ENCODE data around the gene NRXN3. TPM values are rescaled to one million over a fixed set of nuclear protein-coding genes. Genes with fewer than 3 reads are reported as not detected.
A peak's percentile ranks its signal among the peaks of the same experiment; 100 is the strongest.

Gene NRXN3
- total RNA-seq, 1 experiment from 2014 or later, result 0.02 TPM

GRCh38 chr14:79586989-79587598 lies 1416.9 kb downstream of the NRXN3 start:
- Histone ChIP-seq H3K4me1 (no peaks in the 10 kb centered on the region), H3K9me3 (replicated peaks) (no peaks in the 10 kb centered on the region), H3K27me3 (no peaks in the 10 kb centered on the region), H3K4me3 (no peak overlapping the region), H3K36me3 (no peaks in the 10 kb centered on the region), H3K27ac (no peak overlapping the region)
- DNase-seq, result peak in 1 of 2 experiments; percentile 4

- H3K9me3 ChIP-seq (replicated peaks), result no peaks in the 10 kb centered on the region
- no peak overlapping the region for H3K27ac ChIP-seq
- H3K36me3 ChIP-seq, result no peaks in the 10 kb centered on the region
- H3K27me3 ChIP-seq, result no peaks in the 10 kb centered on the region
- H3K4me3 ChIP-seq, result no peak overlapping the region
- no peak for DNase-seq
- no peaks in the 10 kb centered on the region for H3K4me1 ChIP-seq
Observed at GRCh38 chr14:79587875-79588274, 1417.7 kb downstream of the NRXN3 start.

- Histone ChIP-seq H3K36me3 (no peaks in the 10 kb centered on the region), H3K27me3 (no peaks in the 10 kb centered on the region), H3K4me3 (no peak overlapping the region), H3K9me3 (replicated peaks) (no peaks in the 10 kb centered on the region), H3K27ac (no peak overlapping the region), H3K4me1 (no peaks in the 10 kb centered on the region)
- no peak for DNase-seq
Observed at GRCh38 chr14:79588398-79588797, 1418.2 kb downstream of the NRXN3 start.

GRCh38 chr14:79596551-79596950 lies 1426.4 kb downstream of the NRXN3 start:
- no peak overlapping the region for H3K27ac ChIP-seq
- H3K4me1 ChIP-seq, result no peaks in the 10 kb centered on the region
- no peaks in the 10 kb centered on the region for H3K27me3 ChIP-seq
- no peaks in the 10 kb centered on the region for H3K36me3 ChIP-seq
- H3K9me3 ChIP-seq (replicated peaks), result no peaks in the 10 kb centered on the region
- no peak for DNase-seq
- no peak overlapping the region for H3K4me3 ChIP-seq

- DNase-seq, result no peak
- Histone ChIP-seq H3K4me3 (no peak overlapping the region), H3K36me3 (no peaks in the 10 kb centered on the region), H3K4me1 (no peaks in the 10 kb centered on the region), H3K9me3 (replicated peaks) (no peaks in the 10 kb centered on the region), H3K27ac (no peak overlapping the region), H3K27me3 (no peaks in the 10 kb centered on the region)
Observed at GRCh38 chr14:79597566-79597965, 1427.4 kb downstream of the NRXN3 start.

GRCh38 chr14:79598339-79598738 lies 1428.2 kb downstream of the NRXN3 start:
- Histone ChIP-seq H3K36me3 (no peaks in the 10 kb centered on the region), H3K27me3 (no peaks in the 10 kb centered on the region), H3K4me1 (no peaks in the 10 kb centered on the region), H3K27ac (no peak overlapping the region), H3K4me3 (no peak overlapping the region), H3K9me3 (replicated peaks) (no peaks in the 10 kb centered on the region)
- no peak for DNase-seq

- Histone ChIP-seq H3K27ac (no peak overlapping the region), H3K4me3 (no peak overlapping the region), H3K27me3 (no peaks in the 10 kb centered on the region), H3K36me3 (no peaks in the 10 kb centered on the region), H3K9me3 (replicated peaks) (no peaks in the 10 kb centered on the region), H3K4me1 (no peaks in the 10 kb centered on the region)
- no peak for DNase-seq
Observed at GRCh38 chr14:79599239-79599638, 1429.1 kb downstream of the NRXN3 start.

- Histone ChIP-seq H3K9me3 (replicated peaks) (no peaks in the 10 kb centered on the region), H3K36me3 (no peaks in the 10 kb centered on the region), H3K4me3 (no peak overlapping the region), H3K4me1 (no peaks in the 10 kb centered on the region), H3K27me3 (no peaks in the 10 kb centered on the region), H3K27ac (no peak overlapping the region)
- DNase-seq, result no peak
Observed at GRCh38 chr14:79600406-79600805, 1430.2 kb downstream of the NRXN3 start.

- no peak for DNase-seq
- Histone ChIP-seq H3K4me3 (no peak overlapping the region), H3K36me3 (no peaks in the 10 kb centered on the region), H3K27ac (no peak overlapping the region), H3K4me1 (no peaks in the 10 kb centered on the region), H3K27me3 (no peaks in the 10 kb centered on the region), H3K9me3 (replicated peaks) (no peaks in the 10 kb centered on the region)
Observed at GRCh38 chr14:79601579-79601978, 1431.4 kb downstream of the NRXN3 start.

- Histone ChIP-seq H3K9me3 (replicated peaks) (no peaks in the 10 kb centered on the region), H3K27me3 (no peaks in the 10 kb centered on the region), H3K27ac (no peak overlapping the region), H3K4me1 (no peaks in the 10 kb centered on the region), H3K36me3 (no peaks in the 10 kb centered on the region), H3K4me3 (no peak overlapping the region)
- no peak for DNase-seq
Observed at GRCh38 chr14:79602045-79602444, 1431.9 kb downstream of the NRXN3 start.

- Histone ChIP-seq H3K4me3 (no peak overlapping the region), H3K9me3 (replicated peaks) (no peaks in the 10 kb centered on the region), H3K27ac (no peak overlapping the region), H3K36me3 (no peaks in the 10 kb centered on the region), H3K27me3 (no peaks in the 10 kb centered on the region), H3K4me1 (no peaks in the 10 kb centered on the region)
- DNase-seq, result no peak
Observed at GRCh38 chr14:79602742-79603141, 1432.6 kb downstream of the NRXN3 start.

GRCh38 chr14:79605849-79606248 lies 1435.7 kb downstream of the NRXN3 start:
- no peaks in the 10 kb centered on the region for H3K27me3 ChIP-seq
- no peaks in the 10 kb centered on the region for H3K9me3 ChIP-seq (replicated peaks)
- no peaks in the 10 kb centered on the region for H3K4me1 ChIP-seq
- no peaks in the 10 kb centered on the region for H3K36me3 ChIP-seq
- H3K4me3 ChIP-seq, result no peak overlapping the region
- peak; percentile 5 to 45 for DNase-seq
- no peak overlapping the region for H3K27ac ChIP-seq

- no peak overlapping the region for H3K27ac ChIP-seq
- H3K27me3 ChIP-seq, result no peaks in the 10 kb centered on the region
Observed at GRCh38 chr14:79608446-79608845, 1438.3 kb downstream of the NRXN3 start.

GRCh38 chr14:79613625-79614024 lies 1443.5 kb downstream of the NRXN3 start:
- no peak for DNase-seq
- Histone ChIP-seq H3K9me3 (replicated peaks) (no peaks in the 10 kb centered on the region), H3K4me1 (no peaks in the 10 kb centered on the region), H3K36me3 (no peaks in the 10 kb centered on the region), H3K4me3 (no peak overlapping the region), H3K27ac (no peak overlapping the region), H3K27me3 (no peaks in the 10 kb centered on the region)

More at GRCh38 chr14:79608446-79608845, 1438.3 kb downstream of the NRXN3 start:
- Histone ChIP-seq H3K9me3 (replicated peaks) (no peaks in the 10 kb centered on the region), H3K4me3 (no peak overlapping the region), H3K4me1 (no peaks in the 10 kb centered on the region), H3K36me3 (no peaks in the 10 kb centered on the region)
- DNase-seq, result no peak

GRCh38 chr14:79614448-79614847 lies 1444.3 kb downstream of the NRXN3 start:
- Histone ChIP-seq H3K4me1 (no peaks in the 10 kb centered on the region), H3K4me3 (no peak overlapping the region), H3K36me3 (no peaks in the 10 kb centered on the region), H3K27ac (no peak overlapping the region), H3K9me3 (replicated peaks) (no peaks in the 10 kb centered on the region), H3K27me3 (no peaks in the 10 kb centered on the region)
- no peak for DNase-seq

GRCh38 chr14:79627058-79627457 lies 1456.9 kb downstream of the NRXN3 start:
- H3K4me3 ChIP-seq, result no peak overlapping the region
- DNase-seq, result no peak

More at GRCh38 chr14:79627058-79627457, 1456.9 kb downstream of the NRXN3 start:
- Histone ChIP-seq H3K36me3 (no peaks in the 10 kb centered on the region), H3K27me3 (no peaks in the 10 kb centered on the region), H3K4me1 (no peaks in the 10 kb centered on the region), H3K9me3 (replicated peaks) (no peaks in the 10 kb centered on the region), H3K27ac (no peak overlapping the region)

All from SJCRH30 (cell line).